CD14-positive monocyte (primary cell): ENCODE data around the gene CCND1. TPM values are rescaled to one million over a fixed set of nuclear protein-coding genes. Genes with fewer than 3 reads are reported as not detected.
"Not testable (repeated sequence)": the region's sequence is repeated elsewhere in the genome, so short reads cannot be mapped to it uniquely, and the experiment has no call there.

Experiments used
- DNase-seq, 3 donors: peaks; one replicate each; pipeline ENCODE4 v3.0.0-alpha.2; 2011 to 2022
- H2AFZ ChIP-seq: 2 replicates; pipeline ENCODE4 v1.6.0; 2012; ENCODE audit warnings: mild to moderate bottlenecking, low read depth, low read length, inconsistent platforms; ENCODE audit not compliant: insufficient read depth, poor library complexity, severe bottlenecking
- H3K27ac ChIP-seq, 2 donors: 1 replicate in 1 of 2; 2 replicates in 1 of 2; pipeline ENCODE4 v1.5.1; 2012 to 2013; ENCODE audit warnings: low read length in 2 of 2, control low read depth in 1 of 2, inconsistent platforms in 1 of 2, low read depth in 1 of 2, mild to moderate bottlenecking in 1 of 2
- H3K27me3 ChIP-seq, 2 donors: one replicate each; pipeline versions ENCODE4 v1.6.0 to v1.6.1; 2011 to 2013; ENCODE audit warnings: low read length in 2 of 2; ENCODE audit not compliant: control insufficient read depth in 2 of 2, insufficient read depth in 2 of 2
- H3K36me3 ChIP-seq, 2 donors: replicated peaks in 1 of 2; 1 replicate in 1 of 2; 2 replicates in 1 of 2; pipeline versions ENCODE4 v1.5.1 to v1.6.1; 2012 to 2013; ENCODE audit warnings: low read length in 2 of 2, control low read depth in 1 of 2, inconsistent platforms in 1 of 2, mild to moderate bottlenecking in 1 of 2; ENCODE audit not compliant: insufficient read depth in 2 of 2, control insufficient read depth in 1 of 2
- H3K4me1 ChIP-seq, 2 donors: 1 replicate in 1 of 2; 2 replicates in 1 of 2; pipeline versions ENCODE4 v1.5.1 to v1.6.1; 2012 to 2013; ENCODE audit warnings: low read length in 2 of 2, control low read depth in 1 of 2, inconsistent platforms in 1 of 2, mild to moderate bottlenecking in 1 of 2, moderate library complexity in 1 of 2; ENCODE audit not compliant: insufficient read depth in 2 of 2, control insufficient read depth in 1 of 2
- H3K4me2 ChIP-seq: replicated peaks from 2 replicates; pipeline ENCODE3; 2012; ENCODE audit warnings: low read length, moderate library complexity, mild to moderate bottlenecking; ENCODE audit not compliant: poor library complexity, severe bottlenecking; ENCODE audit errors: extremely low read depth
- H3K4me3 ChIP-seq, 3 experiments: fragments of 200-600 bp in 1 of 3; sonication (generic) in 1 of 3; replicated peaks in 1 of 3; 1 replicate in 2 of 3; 2 replicates in 1 of 3; pipeline ENCODE4 v1.5.1; 2011 to 2013; ENCODE audit warnings: low read length in 3 of 3, mild to moderate bottlenecking in 3 of 3, control low read depth in 2 of 3, low read depth in 2 of 3, inconsistent platforms in 1 of 3, moderate library complexity in 1 of 3
- H3K79me2 ChIP-seq: 2 replicates; pipeline ENCODE4 v1.6.0; 2012; ENCODE audit warnings: mild to moderate bottlenecking, control low read depth, inconsistent platforms, low read length, moderate library complexity; ENCODE audit not compliant: insufficient read depth
- H3K9ac ChIP-seq: 2 replicates; pipeline ENCODE4 v1.6.0; 2017; ENCODE audit warnings: low read length, mild to moderate bottlenecking; ENCODE audit not compliant: insufficient read depth, poor library complexity, severe bottlenecking
- H3K9me3 ChIP-seq, 2 donors: replicated peaks in 1 of 2; 1 replicate in 1 of 2; 2 replicates in 1 of 2; pipeline versions ENCODE4 v1.5.1 to v1.6.1; 2012 to 2013; ENCODE audit warnings: low read length in 2 of 2, control low read depth in 1 of 2; ENCODE audit not compliant: control insufficient read depth in 1 of 2, insufficient read depth in 1 of 2
- H4K20me1 ChIP-seq: 2 replicates; pipeline ENCODE4 v1.6.0; 2012; ENCODE audit warnings: mild to moderate bottlenecking, low read length, control low read depth, moderate library complexity; ENCODE audit not compliant: insufficient read depth
- H3K27ac Mint-ChIP-seq, 7 donors: one replicate each; pipeline ENCODE4 v1.8.0; 2020; ENCODE audit warnings: mild to moderate bottlenecking in 7 of 7, mixed read lengths in 7 of 7, moderate library complexity in 6 of 7, inconsistent platforms in 2 of 7
- H3K27me3 Mint-ChIP-seq, 3 donors: one replicate each; pipeline ENCODE4 v1.8.0; 2021 to 2022; ENCODE audit warnings: low read depth in 3 of 3, mild to moderate bottlenecking in 3 of 3, mixed read lengths in 3 of 3, moderate library complexity in 3 of 3, inconsistent platforms in 1 of 3
- H3K36me3 Mint-ChIP-seq, 2 donors: one replicate each; pipeline ENCODE4 v1.8.0; 2020; ENCODE audit warnings: mixed read lengths in 2 of 2, inconsistent platforms in 1 of 2, mild to moderate bottlenecking in 1 of 2
- H3K4me1 Mint-ChIP-seq: one replicate; pipeline ENCODE4 v1.8.0; 2020; ENCODE audit warnings: mild to moderate bottlenecking, mixed read lengths
- H3K4me3 Mint-ChIP-seq, 2 donors: one replicate each; pipeline ENCODE4 v1.8.0; 2020; ENCODE audit warnings: mild to moderate bottlenecking in 2 of 2, mixed read lengths in 2 of 2, moderate library complexity in 1 of 2
- H3K9me3 Mint-ChIP-seq, 7 donors: one replicate each; pipeline ENCODE4 v1.8.0; 2020 to 2022; ENCODE audit warnings: mixed read lengths in 7 of 7, mild to moderate bottlenecking in 6 of 7, moderate library complexity in 6 of 7, inconsistent platforms in 2 of 7
- CTCF ChIP-seq: fragments of 200-600 bp; IDR thresholded peaks from one replicate; pipeline ENCODE4 v1.8.0; 2022; ENCODE audit warnings: antibody characterized with exemption, mild to moderate bottlenecking
- WGBS: methylation state at CpG from one replicate; pipeline ENCODE4 v1.1.5; 2013; ENCODE audit warnings: missing lambda C conversion rate; ENCODE audit not compliant: insufficient coverage; 5-methylcytosine and 5-hydroxymethylcytosine counted together
- intact Hi-C, 2 donors: fragments of 100-400 bp; cut with micrococcal nuclease; formaldehyde crosslinking; loops; one replicate each; pipeline versions ENCODE4 v1.15.0 to v1.15.1; 2023
- polyA plus RNA-seq, 3 donors: library from polyadenylated mRNA; depleted of rRNA in 1 of 3; unstranded in 2 of 3; stranded (reverse) in 1 of 3; fragments of 300-500 nt in 2 of 3; fragments of >200 nt in 1 of 3; fragmentation: Illumina TruSeq in 2 of 3; gene quantifications; 1 replicate in 2 of 3; 2 replicates in 1 of 3; pipeline ENCODE4 v1.2.3, GENCODE V29; 2012 to 2021

Gene CCND1
- polyA plus RNA-seq, 3 donors, result 0.01 TPM; not detected in 2

- no peak overlapping the region for H3K4me3 Mint-ChIP-seq
- Histone ChIP-seq H3K4me1 (no peaks in the 10 kb centered on the region), H3K4me2 (no peak overlapping the region), H3K9me3 (no peaks in the 10 kb centered on the region), H2AFZ (no peak overlapping the region), H3K27ac (no peak overlapping the region), H3K27me3 (no peaks in the 10 kb centered on the region), H3K9ac (no peak overlapping the region), H3K36me3 (no peaks in the 10 kb centered on the region), H3K4me3 (no peak overlapping the region), H3K79me2 (no peaks in the 10 kb centered on the region), H4K20me1 (no peaks in the 10 kb centered on the region)
- DNase-seq, result no peak
- peaks cover 4 to 13% (median 8%) of the 10 kb centered on the region in 3 donors for H3K27me3 Mint-ChIP-seq
- WGBS, result no CpG with 5 or more reads among the region's 2 CpGs
- no peaks in the 10 kb centered on the region for H3K4me1 Mint-ChIP-seq
- TF ChIP-seq CTCF, result no peak
- no peak overlapping the region for H3K27ac Mint-ChIP-seq
- intact Hi-C loops, result no loop called here
- H3K9me3 Mint-ChIP-seq, result peaks cover 0 to 5% (median 0%) of the 10 kb centered on the region in 7 donors
- no peaks in the 10 kb centered on the region for H3K36me3 Mint-ChIP-seq
Measured at GRCh38 chr11:69620683-69621290, 20.2 kb upstream of the CCND1 start.

- H3K9me3 Mint-ChIP-seq, H3K4me3 Mint-ChIP-seq, H3K9me3 ChIP-seq: not testable (repeated sequence)
Measured at GRCh38 chr11:69622097-69622681, 18.8 kb upstream of the CCND1 start.

More at GRCh38 chr11:69622097-69622681, 18.8 kb upstream of the CCND1 start:
- peaks cover 4 to 15% (median 10%) of the 10 kb centered on the region in 3 donors for H3K27me3 Mint-ChIP-seq
- H4K20me1 ChIP-seq, H3K36me3 Mint-ChIP-seq, H3K4me2 ChIP-seq, intact Hi-C loops, H3K27ac Mint-ChIP-seq, H3K9ac ChIP-seq, H3K4me1 ChIP-seq, H3K27me3 ChIP-seq, H3K4me1 Mint-ChIP-seq, H3K4me3 ChIP-seq, H3K79me2 ChIP-seq, DNase-seq, H3K36me3 ChIP-seq, H2AFZ ChIP-seq, H3K27ac ChIP-seq: not testable (repeated sequence)
- 98% methylated on average over 5 of the region's 8 CpGs for WGBS
